Natural killer cell (primary cell): ENCODE results near the gene TGIF2. TPM values are rescaled to one million over a fixed set of nuclear protein-coding genes. Genes with fewer than 3 reads are reported as not detected.

Source experiments
- ATAC-seq, 3 donors: fragments of 150-1000 bp in 2 of 3; fragments of 200-7000 bp in 1 of 3; cut with Tn5 transposase; 1 replicate in 1 of 3; 2 replicates in 2 of 3; pipeline ENCODE4 v1.10.0; 2021; ENCODE audit warnings: mild to moderate bottlenecking in 2 of 3, moderate library complexity in 2 of 3
- DNase-seq, 2 donors: peaks; one replicate each; pipeline versions ENCODE4 v3.0.0 to v3.0.0-alpha.2; 2013 to 2021; ENCODE audit warnings: mixed read lengths in 1 of 2
- H3K27ac ChIP-seq: one replicate; pipeline ENCODE4 v1.5.1; 2013; ENCODE audit warnings: mild to moderate bottlenecking, low read length
- H3K27me3 ChIP-seq: one replicate; pipeline ENCODE4 v1.6.1; 2013; ENCODE audit warnings: low read length; ENCODE audit not compliant: control insufficient read depth, insufficient read depth
- H3K36me3 ChIP-seq: one replicate; pipeline ENCODE4 v1.6.1; 2013; ENCODE audit warnings: low read length; ENCODE audit not compliant: control insufficient read depth, insufficient read depth
- H3K4me1 ChIP-seq: one replicate; pipeline ENCODE4 v1.6.1; 2013; ENCODE audit warnings: low read length; ENCODE audit not compliant: control insufficient read depth, insufficient read depth
- H3K4me3 ChIP-seq: one replicate; pipeline ENCODE4 v1.5.1; 2013; ENCODE audit warnings: low read length
- H3K9me3 ChIP-seq: one replicate; pipeline ENCODE4 v1.6.1; 2013; ENCODE audit warnings: low read length; ENCODE audit not compliant: control insufficient read depth, insufficient read depth
- H3K27ac Mint-ChIP-seq, 2 donors: one replicate each; pipeline ENCODE4 v1.8.0; 2022; ENCODE audit warnings: mild to moderate bottlenecking in 2 of 2, mixed read lengths in 2 of 2, moderate library complexity in 1 of 2
- H3K27me3 Mint-ChIP-seq, 2 donors: one replicate each; pipeline ENCODE4 v1.8.0; 2022; ENCODE audit warnings: low read depth in 2 of 2, mixed read lengths in 2 of 2
- H3K36me3 Mint-ChIP-seq: one replicate; pipeline ENCODE4 v1.8.0; 2022; ENCODE audit warnings: mixed read lengths
- H3K4me1 Mint-ChIP-seq, 2 donors: one replicate each; pipeline ENCODE4 v1.8.0; 2022; ENCODE audit warnings: mixed read lengths in 2 of 2
- H3K4me3 Mint-ChIP-seq: one replicate; pipeline ENCODE4 v1.8.0; 2022; ENCODE audit warnings: mild to moderate bottlenecking, moderate library complexity, mixed read lengths
- H3K9me3 Mint-ChIP-seq, 2 donors: one replicate each; pipeline ENCODE4 v1.8.0; 2022; ENCODE audit warnings: mixed read lengths in 2 of 2
- CTCF ChIP-seq: fragments of 200-600 bp; IDR thresholded peaks from one replicate; pipeline ENCODE4 v1.8.0; 2022; ENCODE audit warnings: antibody characterized with exemption
- whole genome bisulfite sequencing: methylation state at CpG from one replicate; pipeline ENCODE4 v1.1.7; 2013; ENCODE audit warnings: missing lambda C conversion rate; ENCODE audit not compliant: insufficient coverage; 5-methylcytosine and 5-hydroxymethylcytosine counted together
- intact Hi-C: fragments of 100-400 bp; cut with micrococcal nuclease; formaldehyde crosslinking; loops from one replicate; pipeline ENCODE4 v1.14.2; 2022
- total RNA-seq, 4 donors: library from RNA; stranded (reverse); fragments of 120-200 nt in 1 of 4; gene quantifications; one replicate each; pipeline versions ENCODE4 v1.2.3 to v1.2.4, GENCODE V29; 2013 to 2022

Gene TGIF2
- total RNA-seq, 3 donors from 2014 or later (not counting 1 experiment from before 2014, with no cell fraction given): 19.9 to 28.5 (median 25.9) TPM

- intact Hi-C loops: no loop called here
- peaks cover 14% of the 10 kb centered on the region for H3K4me1 ChIP-seq
- Mint-ChIP-seq H3K4me3 (peak overlapping the region; percentile 9), H3K27me3 (no peaks in the 10 kb centered on the region), H3K36me3 (no peaks in the 10 kb centered on the region), H3K4me1 (peaks cover 0 to 9% of the 10 kb centered on the region in 2 donors), H3K27ac (no peak overlapping the region), H3K9me3 (no peaks in the 10 kb centered on the region)
- H3K36me3 ChIP-seq: no peaks in the 10 kb centered on the region
- WGBS: 96% methylated on average over 10 of the region's 10 CpGs
- DNase-seq (no peak), ATAC-seq (no peak)
- no peak overlapping the region for H3K27ac ChIP-seq
- no peak overlapping the region for H3K4me3 ChIP-seq
- H3K27me3 ChIP-seq: no peaks in the 10 kb centered on the region
- TF ChIP-seq CTCF: no peak
- no peaks in the 10 kb centered on the region for H3K9me3 ChIP-seq
Observed at GRCh38 chr20:36542516-36543183, 30.7 kb upstream of the TGIF2 start.

GRCh38 chr20:36543184-36544133 lies 29.9 kb upstream of the TGIF2 start:
- H3K4me1 ChIP-seq: peaks cover 14% of the 10 kb centered on the region
- H3K4me3 Mint-ChIP-seq: no peak overlapping the region
- no peak overlapping the region for H3K4me3 ChIP-seq
- TF ChIP-seq CTCF: no peak
- H3K4me1 Mint-ChIP-seq: peaks cover 0 to 9% of the 10 kb centered on the region in 2 donors
- intact Hi-C loops: no loop called here
- no peaks in the 10 kb centered on the region for H3K36me3 ChIP-seq
- peak overlapping the region in 1 of 2 donors; percentile 30 for H3K27ac Mint-ChIP-seq
- no peaks in the 10 kb centered on the region for H3K9me3 ChIP-seq
- no peak overlapping the region for H3K27ac ChIP-seq
- no peaks in the 10 kb centered on the region for H3K27me3 Mint-ChIP-seq
- H3K27me3 ChIP-seq: no peaks in the 10 kb centered on the region
- WGBS: 94% methylated on average over 14 of the region's 14 CpGs
- DNase-seq: no peak
- no peaks in the 10 kb centered on the region for H3K9me3 Mint-ChIP-seq
- ATAC-seq: no peak
- no peaks in the 10 kb centered on the region for H3K36me3 Mint-ChIP-seq

GRCh38 chr20:36544134-36545018 lies 29.0 kb upstream of the TGIF2 start:
- DNase-seq: no peak
- no peak overlapping the region for H3K27ac Mint-ChIP-seq
- no peaks in the 10 kb centered on the region for H3K27me3 Mint-ChIP-seq
- Histone ChIP-seq H3K27ac (no peak overlapping the region), H3K4me3 (no peak overlapping the region), H3K9me3 (no peaks in the 10 kb centered on the region), H3K36me3 (no peaks in the 10 kb centered on the region), H3K4me1 (peaks cover 14% of the 10 kb centered on the region), H3K27me3 (no peaks in the 10 kb centered on the region)
- intact Hi-C loops: no loop called here
- peaks cover 0 to 9% of the 10 kb centered on the region in 2 donors for H3K4me1 Mint-ChIP-seq
- no peak for ATAC-seq
- TF ChIP-seq CTCF: no peak
- WGBS: 94% methylated on average over 15 of the region's 15 CpGs
- H3K9me3 Mint-ChIP-seq: no peaks in the 10 kb centered on the region
- H3K36me3 Mint-ChIP-seq: no peaks in the 10 kb centered on the region
- no peak overlapping the region for H3K4me3 Mint-ChIP-seq
